ENCODE measurements around the gene ABCA2. TPM values are rescaled to one million over a fixed set of nuclear protein-coding genes. Genes with fewer than 3 reads are reported as not detected.

Gene ABCA2
- total and polyA plus RNA-seq, 4 donors, result 2.9 to 15.2 (median 12.3) TPM

DNA sequence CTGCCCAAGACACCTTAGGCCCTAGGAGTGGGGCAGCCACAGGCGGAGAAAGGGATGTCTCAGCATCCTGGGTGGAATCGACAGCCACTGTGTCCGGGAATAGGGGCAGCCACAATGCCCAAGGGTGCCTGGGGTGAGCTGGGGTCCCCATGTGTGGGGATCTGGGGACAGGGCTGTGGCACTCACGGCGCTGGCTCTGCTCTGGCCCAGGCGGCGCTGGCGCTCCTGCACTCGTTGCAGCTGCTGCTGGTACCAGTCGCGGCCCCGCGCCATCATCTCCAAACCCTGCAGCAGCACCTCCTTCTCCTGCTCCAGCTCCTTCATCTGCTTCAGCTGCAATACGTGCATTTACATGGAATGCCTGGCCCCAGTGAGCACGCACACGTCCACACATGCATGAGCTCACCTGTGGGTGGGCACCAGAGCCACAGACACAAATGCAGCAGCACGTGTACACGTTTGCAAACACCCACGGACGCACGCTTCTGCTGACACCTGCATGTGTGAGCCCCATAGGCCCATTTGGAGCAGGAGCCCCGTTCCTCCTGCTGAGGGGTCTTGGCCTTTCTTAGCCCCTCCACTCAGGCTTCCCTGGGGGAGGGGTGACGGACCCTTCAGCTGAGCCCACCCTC is 37.4 kb upstream of the ABCA2 start:
- no peaks in the 10 kb centered on the region for H3K9me3 ChIP-seq (ENCODE audit: control insufficient read depth in 4 of 4, low read length in 3 of 4)
- no peak overlapping the region for H3K27ac ChIP-seq (ENCODE audit: low read depth in 1 of 2, low read length in 2 of 2)
- no peak overlapping the region for H3K9ac ChIP-seq (ENCODE audit: low read depth in 1 of 2, low read length in 2 of 2)
- no peak overlapping the region for H3K4me3 ChIP-seq (ENCODE audit: low read depth in 1 of 3, low read length in 3 of 3)
- TF ChIP-seq EGR1 (IDR thresholded peaks at IDR 0.05; ENCODE audit: low read depth in 2 of 2), result no peak
- TF ChIP-seq, protein P1, sequence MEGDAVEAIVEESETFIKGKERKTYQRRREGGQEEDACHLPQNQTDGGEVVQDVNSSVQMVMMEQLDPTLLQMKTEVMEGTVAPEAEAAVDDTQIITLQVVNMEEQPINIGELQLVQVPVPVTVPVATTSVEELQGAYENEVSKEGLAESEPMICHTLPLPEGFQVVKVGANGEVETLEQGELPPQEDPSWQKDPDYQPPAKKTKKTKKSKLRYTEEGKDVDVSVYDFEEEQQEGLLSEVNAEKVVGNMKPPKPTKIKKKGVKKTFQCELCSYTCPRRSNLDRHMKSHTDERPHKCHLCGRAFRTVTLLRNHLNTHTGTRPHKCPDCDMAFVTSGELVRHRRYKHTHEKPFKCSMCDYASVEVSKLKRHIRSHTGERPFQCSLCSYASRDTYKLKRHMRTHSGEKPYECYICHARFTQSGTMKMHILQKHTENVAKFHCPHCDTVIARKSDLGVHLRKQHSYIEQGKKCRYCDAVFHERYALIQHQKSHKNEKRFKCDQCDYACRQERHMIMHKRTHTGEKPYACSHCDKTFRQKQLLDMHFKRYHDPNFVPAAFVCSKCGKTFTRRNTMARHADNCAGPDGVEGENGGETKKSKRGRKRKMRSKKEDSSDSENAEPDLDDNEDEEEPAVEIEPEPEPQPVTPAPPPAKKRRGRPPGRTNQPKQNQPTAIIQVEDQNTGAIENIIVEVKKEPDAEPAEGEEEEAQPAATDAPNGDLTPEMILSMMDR (IDR thresholded peaks at IDR 0.05; ENCODE audit: low read depth, low read length, missing input control), result no peak
- TF ChIP-seq YY1 (IDR thresholded peaks at IDR 0.05), result no peak
- TF ChIP-seq HNF4G (IDR thresholded peaks at IDR 0.05), result no peak
- TF ChIP-seq HNF4A (conservative IDR thresholded peaks at IDR 0.05), result no peak
- no peak for TF ChIP-seq GABPA (IDR thresholded peaks at IDR 0.05 in 1 of 2, conservative IDR thresholded peaks at IDR 0.05 in 1 of 2)
- no peak for TF ChIP-seq FOXA2 (IDR thresholded peaks at IDR 0.05)
- TF ChIP-seq NR2F2 (IDR thresholded peaks at IDR 0.05), result no peak
- no peak for TF ChIP-seq RAD21 (IDR thresholded peaks at IDR 0.05)
- TF ChIP-seq, protein P2, sequence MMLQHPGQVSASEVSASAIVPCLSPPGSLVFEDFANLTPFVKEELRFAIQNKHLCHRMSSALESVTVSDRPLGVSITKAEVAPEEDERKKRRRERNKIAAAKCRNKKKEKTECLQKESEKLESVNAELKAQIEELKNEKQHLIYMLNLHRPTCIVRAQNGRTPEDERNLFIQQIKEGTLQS (IDR thresholded peaks at IDR 0.05), result no peak
- no peaks in the 10 kb centered on the region for H3K36me3 ChIP-seq (ENCODE audit: control insufficient read depth in 4 of 4, insufficient read depth in 3 of 4, low read depth in 1 of 4, low read length in 3 of 4)
- 79% methylated on average over 23 of the region's 23 CpGs for WGBS
- peaks cover 0 to 13% (median 1%) of the 10 kb centered on the region in 4 donors for H3K27me3 ChIP-seq (ENCODE audit: control insufficient read depth in 4 of 4, insufficient read depth in 4 of 4, low read length in 3 of 4)
- no peak for DNase-seq (ENCODE audit: low spot score)
- peaks cover 2 to 13% (median 3%) of the 10 kb centered on the region in 4 donors for H3K4me1 ChIP-seq (ENCODE audit: control insufficient read depth in 4 of 4, insufficient read depth in 4 of 4, low read length in 3 of 4)

DNA sequence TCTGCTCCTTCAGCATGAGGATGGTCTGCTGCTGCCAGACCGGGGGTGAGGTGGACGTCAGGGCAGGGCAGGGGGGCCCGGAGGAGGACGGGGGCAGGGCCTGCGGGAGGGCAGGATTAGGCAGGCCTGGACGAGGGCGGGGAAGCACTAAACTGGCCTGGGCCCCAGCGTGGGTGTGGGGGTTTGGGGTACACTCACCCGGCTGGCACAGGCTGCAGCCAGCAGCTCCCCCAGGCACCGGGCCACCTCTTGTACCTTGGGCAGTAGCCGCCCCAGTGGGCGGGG is 36.8 kb upstream of the ABCA2 start:
- H3K36me3 ChIP-seq (ENCODE audit: control insufficient read depth in 4 of 4, insufficient read depth in 3 of 4, low read depth in 1 of 4, low read length in 3 of 4), result no peaks in the 10 kb centered on the region
- no peak overlapping the region for H3K4me3 ChIP-seq (ENCODE audit: low read depth in 1 of 3, low read length in 3 of 3)
- H3K27me3 ChIP-seq (ENCODE audit: control insufficient read depth in 4 of 4, insufficient read depth in 4 of 4, low read length in 3 of 4), result peaks cover 0 to 13% (median 1%) of the 10 kb centered on the region in 4 donors
- no peak for DNase-seq (ENCODE audit: low spot score)
- no peak overlapping the region for H3K27ac ChIP-seq (ENCODE audit: low read depth in 1 of 2, low read length in 2 of 2)
- H3K9ac ChIP-seq (ENCODE audit: low read depth in 1 of 2, low read length in 2 of 2), result no peak overlapping the region
- TF ChIP-seq NR2F2 (IDR thresholded peaks at IDR 0.05) (no peak), JUND (IDR thresholded peaks at IDR 0.05) (no peak)
- TF ChIP-seq, protein P1 (IDR thresholded peaks at IDR 0.05; ENCODE audit: low read depth, low read length, missing input control), result no peak
- TF ChIP-seq, protein P3, sequence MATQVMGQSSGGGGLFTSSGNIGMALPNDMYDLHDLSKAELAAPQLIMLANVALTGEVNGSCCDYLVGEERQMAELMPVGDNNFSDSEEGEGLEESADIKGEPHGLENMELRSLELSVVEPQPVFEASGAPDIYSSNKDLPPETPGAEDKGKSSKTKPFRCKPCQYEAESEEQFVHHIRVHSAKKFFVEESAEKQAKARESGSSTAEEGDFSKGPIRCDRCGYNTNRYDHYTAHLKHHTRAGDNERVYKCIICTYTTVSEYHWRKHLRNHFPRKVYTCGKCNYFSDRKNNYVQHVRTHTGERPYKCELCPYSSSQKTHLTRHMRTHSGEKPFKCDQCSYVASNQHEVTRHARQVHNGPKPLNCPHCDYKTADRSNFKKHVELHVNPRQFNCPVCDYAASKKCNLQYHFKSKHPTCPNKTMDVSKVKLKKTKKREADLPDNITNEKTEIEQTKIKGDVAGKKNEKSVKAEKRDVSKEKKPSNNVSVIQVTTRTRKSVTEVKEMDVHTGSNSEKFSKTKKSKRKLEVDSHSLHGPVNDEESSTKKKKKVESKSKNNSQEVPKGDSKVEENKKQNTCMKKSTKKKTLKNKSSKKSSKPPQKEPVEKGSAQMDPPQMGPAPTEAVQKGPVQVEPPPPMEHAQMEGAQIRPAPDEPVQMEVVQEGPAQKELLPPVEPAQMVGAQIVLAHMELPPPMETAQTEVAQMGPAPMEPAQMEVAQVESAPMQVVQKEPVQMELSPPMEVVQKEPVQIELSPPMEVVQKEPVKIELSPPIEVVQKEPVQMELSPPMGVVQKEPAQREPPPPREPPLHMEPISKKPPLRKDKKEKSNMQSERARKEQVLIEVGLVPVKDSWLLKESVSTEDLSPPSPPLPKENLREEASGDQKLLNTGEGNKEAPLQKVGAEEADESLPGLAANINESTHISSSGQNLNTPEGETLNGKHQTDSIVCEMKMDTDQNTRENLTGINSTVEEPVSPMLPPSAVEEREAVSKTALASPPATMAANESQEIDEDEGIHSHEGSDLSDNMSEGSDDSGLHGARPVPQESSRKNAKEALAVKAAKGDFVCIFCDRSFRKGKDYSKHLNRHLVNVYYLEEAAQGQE (IDR thresholded peaks at IDR 0.05), result no peak
- no peaks in the 10 kb centered on the region for H3K9me3 ChIP-seq (ENCODE audit: control insufficient read depth in 4 of 4, low read length in 3 of 4)
- WGBS, result 73% methylated on average over 12 of the region's 12 CpGs
- peaks cover 0 to 7% (median under 1%) of the 10 kb centered on the region in 4 donors for H3K4me1 ChIP-seq (ENCODE audit: control insufficient read depth in 4 of 4, insufficient read depth in 4 of 4, low read length in 3 of 4)

All from liver (tissue), 9 donors.